ENCODE results near the gene FNBP1. TPM values are rescaled to one million over a fixed set of nuclear protein-coding genes. Genes with fewer than 3 reads are reported as not detected.

Gene FNBP1
- total RNA-seq, 6 experiments from 2014 or later: 34.7 to 40.6 (median 35.5) TPM

DNA sequence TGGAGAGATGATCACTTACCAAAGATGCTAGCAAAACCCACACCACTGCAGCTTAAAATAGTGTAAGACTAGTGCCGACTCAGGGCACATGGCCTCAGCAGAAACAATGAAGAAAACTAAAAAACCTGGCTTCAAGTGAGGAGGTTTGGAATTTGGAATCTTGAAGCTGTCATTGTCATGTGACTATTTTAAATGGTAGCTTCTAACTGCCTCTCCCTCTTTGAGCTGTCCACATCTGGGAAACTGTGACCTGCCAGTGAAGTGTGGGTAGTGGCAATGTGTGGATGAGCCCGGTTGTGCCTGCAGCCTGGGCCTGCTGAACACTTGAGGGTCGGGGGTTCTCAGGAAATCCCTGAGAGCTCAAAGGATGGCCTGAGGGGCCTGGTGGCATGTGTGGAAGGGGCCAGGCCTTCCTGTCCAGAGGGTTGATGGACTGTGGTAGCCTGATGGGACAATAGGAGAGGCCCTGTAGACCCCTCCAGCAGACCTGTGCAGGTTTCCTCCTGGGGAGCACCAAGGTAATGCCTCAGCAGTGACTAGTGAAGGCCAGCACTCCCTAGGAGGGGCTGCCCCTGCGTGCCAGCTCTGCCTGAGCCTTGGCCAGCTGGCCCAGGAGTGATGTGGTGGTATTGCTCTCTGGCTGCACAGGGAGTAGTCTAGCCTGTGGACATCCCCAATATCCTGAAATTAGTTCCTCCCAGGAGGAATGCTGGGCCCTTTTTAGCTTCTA is 194.1 kb downstream of the FNBP1 start:
- TF ChIP-seq, protein P1, sequence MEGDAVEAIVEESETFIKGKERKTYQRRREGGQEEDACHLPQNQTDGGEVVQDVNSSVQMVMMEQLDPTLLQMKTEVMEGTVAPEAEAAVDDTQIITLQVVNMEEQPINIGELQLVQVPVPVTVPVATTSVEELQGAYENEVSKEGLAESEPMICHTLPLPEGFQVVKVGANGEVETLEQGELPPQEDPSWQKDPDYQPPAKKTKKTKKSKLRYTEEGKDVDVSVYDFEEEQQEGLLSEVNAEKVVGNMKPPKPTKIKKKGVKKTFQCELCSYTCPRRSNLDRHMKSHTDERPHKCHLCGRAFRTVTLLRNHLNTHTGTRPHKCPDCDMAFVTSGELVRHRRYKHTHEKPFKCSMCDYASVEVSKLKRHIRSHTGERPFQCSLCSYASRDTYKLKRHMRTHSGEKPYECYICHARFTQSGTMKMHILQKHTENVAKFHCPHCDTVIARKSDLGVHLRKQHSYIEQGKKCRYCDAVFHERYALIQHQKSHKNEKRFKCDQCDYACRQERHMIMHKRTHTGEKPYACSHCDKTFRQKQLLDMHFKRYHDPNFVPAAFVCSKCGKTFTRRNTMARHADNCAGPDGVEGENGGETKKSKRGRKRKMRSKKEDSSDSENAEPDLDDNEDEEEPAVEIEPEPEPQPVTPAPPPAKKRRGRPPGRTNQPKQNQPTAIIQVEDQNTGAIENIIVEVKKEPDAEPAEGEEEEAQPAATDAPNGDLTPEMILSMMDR (IDR thresholded peaks at IDR 0.05): no peak
- peaks cover 18% of the 10 kb centered on the region for H3K36me3 Mint-ChIP-seq (ENCODE audit: low read depth)
- H3K9me3 Mint-ChIP-seq: no peaks in the 10 kb centered on the region
- no peak for DNase-seq
- no peak overlapping the region for H3K27ac Mint-ChIP-seq
- H3K4me1 Mint-ChIP-seq (ENCODE audit: low read depth): no peaks in the 10 kb centered on the region
- H3K4me3 Mint-ChIP-seq: no peak overlapping the region
- H3K27me3 Mint-ChIP-seq (ENCODE audit: insufficient read depth): no peaks in the 10 kb centered on the region

DNA sequence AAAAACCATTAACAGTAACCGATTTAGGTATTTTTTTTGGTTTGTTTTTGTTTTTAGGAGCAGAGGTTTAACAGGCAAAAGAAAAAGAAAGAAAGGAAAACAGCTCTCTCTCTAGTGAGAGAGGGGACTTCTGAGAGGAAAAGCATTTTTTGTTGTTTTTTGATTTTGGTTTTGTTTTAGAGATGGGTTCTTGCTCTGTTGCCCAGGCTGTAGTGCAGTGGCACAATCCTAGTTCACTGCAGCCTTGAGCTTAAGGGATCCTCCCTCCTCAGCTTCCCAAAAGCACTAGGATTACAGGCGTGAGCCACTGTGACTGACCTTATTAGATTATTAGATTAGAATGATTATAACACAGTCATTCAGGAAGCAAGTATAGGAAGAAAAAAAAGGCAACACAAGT is 197.6 kb downstream of the FNBP1 start:
- no peak overlapping the region for H3K4me3 Mint-ChIP-seq
- no peak overlapping the region for H3K27ac Mint-ChIP-seq
- H3K36me3 Mint-ChIP-seq (ENCODE audit: low read depth): 0 out of 2 replicates have a peak, but pooled peaks cover 7% of the 10 kb centered on the region
- H3K27me3 Mint-ChIP-seq (ENCODE audit: insufficient read depth): no peaks in the 10 kb centered on the region
- TF ChIP-seq, protein P1 (IDR thresholded peaks at IDR 0.05): no peak
- no peaks in the 10 kb centered on the region for H3K9me3 Mint-ChIP-seq
- no peaks in the 10 kb centered on the region for H3K4me1 Mint-ChIP-seq (ENCODE audit: low read depth)
- DNase-seq: no peak

GRCh38 chr9:129841071-129841470 is 201.9 kb downstream of the FNBP1 start:
- H3K4me3 Mint-ChIP-seq: no peak overlapping the region
- H3K36me3 Mint-ChIP-seq (ENCODE audit: low read depth): no peaks in the 10 kb centered on the region
- no peak overlapping the region for H3K27ac Mint-ChIP-seq
- no peaks in the 10 kb centered on the region for H3K27me3 Mint-ChIP-seq (ENCODE audit: insufficient read depth)
- no peak for DNase-seq
- TF ChIP-seq, protein P1 (IDR thresholded peaks at IDR 0.05): no peak
- peaks cover 37% of the 10 kb centered on the region for H3K4me1 Mint-ChIP-seq (ENCODE audit: low read depth)
- no peaks in the 10 kb centered on the region for H3K9me3 Mint-ChIP-seq

GRCh38 chr9:129840034-129840433 is 203.0 kb downstream of the FNBP1 start:
- peaks cover 2% of the 10 kb centered on the region; the same call in 1 of the 2 replicates for H3K27me3 Mint-ChIP-seq (ENCODE audit: insufficient read depth)
- no peaks in the 10 kb centered on the region for H3K9me3 Mint-ChIP-seq
- TF ChIP-seq, protein P1 (IDR thresholded peaks at IDR 0.05): no peak

GRCh38 chr9:129839324-129840023 is 203.5 kb downstream of the FNBP1 start:
- peak overlapping the region; percentile 74 for H3K4me3 Mint-ChIP-seq
- H3K36me3 Mint-ChIP-seq (ENCODE audit: low read depth): peaks cover 5% of the 10 kb centered on the region
- peaks cover 40% of the 10 kb centered on the region for H3K4me1 Mint-ChIP-seq (ENCODE audit: low read depth)
- DNase-seq: no peak
- TF ChIP-seq, protein P1 (IDR thresholded peaks at IDR 0.05): no peak
- no peaks in the 10 kb centered on the region for H3K9me3 Mint-ChIP-seq
- H3K27ac Mint-ChIP-seq: peak overlapping the region; percentile 92
- H3K27me3 Mint-ChIP-seq (ENCODE audit: insufficient read depth): peaks cover 2% of the 10 kb centered on the region; the same call in 1 of the 2 replicates

More at GRCh38 chr9:129840034-129840433, 203.0 kb downstream of the FNBP1 start:
- Mint-ChIP-seq H3K4me3 (no peak overlapping the region), H3K4me1 (ENCODE audit: low read depth) (peaks cover 40% of the 10 kb centered on the region), H3K36me3 (ENCODE audit: low read depth) (peaks cover 2% of the 10 kb centered on the region), H3K27ac (no peak overlapping the region)
- no peak for DNase-seq
